WI38 (cell line): ENCODE data around the gene STAT5A.

Experiments
- H3K4me3 ChIP-seq: 2 replicates; pipeline ENCODE4 v1.5.1; 2011; ENCODE audit warnings: low read depth, mild to moderate bottlenecking, control low read depth, low read length
- CTCF ChIP-seq: IDR thresholded peaks from 2 replicates; pipeline ENCODE4 v1.5.1; 2012; ENCODE audit warnings: low read depth, mild to moderate bottlenecking, control low read depth, low read length

STAT5A gene

GRCh38 chr17:42282478-42283080 lies 5.7 kb upstream of the STAT5A start:
- TF ChIP-seq CTCF: no peak
- no peak overlapping the region for H3K4me3 ChIP-seq

GRCh38 chr17:42283241-42284023 lies 4.9 kb upstream of the STAT5A start:
- no peak overlapping the region for H3K4me3 ChIP-seq
- TF ChIP-seq CTCF: no peak

- H3K4me3 ChIP-seq: no peak overlapping the region
- no peak for TF ChIP-seq CTCF
Observed at GRCh38 chr17:42284024-42284369, 4.3 kb upstream of the STAT5A start.

GRCh38 chr17:42284566-42284965 lies 3.7 kb upstream of the STAT5A start:
- H3K4me3 ChIP-seq: no peak overlapping the region
- no peak for TF ChIP-seq CTCF

GRCh38 chr17:42285346-42286050 lies 2.8 kb upstream of the STAT5A start:
- H3K4me3 ChIP-seq: no peak overlapping the region
- TF ChIP-seq CTCF: no peak

- no peak overlapping the region for H3K4me3 ChIP-seq
- no peak for TF ChIP-seq CTCF
Observed at GRCh38 chr17:42286411-42287221, 1.7 kb upstream of the STAT5A start.
